ENCODE measurements around the gene EXOC8. TPM values are rescaled to one million over a fixed set of nuclear protein-coding genes. Genes with fewer than 3 reads are reported as not detected.

Gene EXOC8
- total and polyA plus RNA-seq, 2 of the 13 experiments (the other 11 are each of a cell fraction or from before 2014, with no cell fraction given) = 2.1 to 7.9 TPM

DNA sequence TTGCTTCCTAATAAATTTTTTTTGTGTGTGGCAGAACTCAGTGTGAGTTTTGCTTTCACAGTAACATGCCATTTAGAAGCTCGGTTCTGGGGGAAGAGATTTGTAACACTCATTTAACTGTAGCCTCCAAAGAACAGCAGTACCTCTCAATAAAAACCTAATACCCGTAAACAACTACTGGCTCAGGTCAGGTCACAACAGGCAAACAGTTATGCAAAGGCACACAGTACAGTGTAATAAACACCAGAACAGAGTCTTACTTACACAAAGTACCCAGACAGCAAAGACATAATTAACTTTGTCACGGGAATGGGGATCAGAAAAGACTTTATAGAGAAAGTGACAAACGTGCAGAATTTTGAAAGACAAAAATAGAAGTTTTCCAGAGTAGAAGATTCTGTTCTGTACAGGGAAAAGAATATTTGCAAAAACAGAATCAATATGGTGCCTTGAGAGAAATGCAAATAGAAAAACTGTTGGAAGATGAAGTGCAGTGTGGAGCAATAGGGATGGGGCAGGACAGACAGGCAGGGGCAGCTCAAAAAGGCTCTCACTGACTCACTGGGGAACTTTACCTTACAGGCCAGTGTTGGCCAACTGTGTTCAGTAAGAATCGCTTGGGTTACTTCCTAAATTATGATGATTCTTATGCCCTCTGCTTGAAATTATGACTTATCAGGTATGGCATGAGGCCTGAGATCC lies 45.7 kb upstream of the EXOC8 start:
- 88% methylated on average over 5 of the region's 5 CpGs for WGBS (ENCODE audit: low lambda C conversion rate)
- Histone ChIP-seq H3K36me3 (replicated peaks in 1 of 2; ENCODE audit: control insufficient read depth in 1 of 2, insufficient read depth in 2 of 2, low read length in 2 of 2) (peaks cover 2 to 19% of the 10 kb centered on the region in 2 experiments), H3K9me3 (ENCODE audit: low read length) (no peaks in the 10 kb centered on the region), H4K20me1 (ENCODE audit: insufficient read depth, low read length) (peaks cover 77% of the 10 kb centered on the region), H3K27ac (ENCODE audit: extremely low read length, insufficient read depth, low read length) (no peak overlapping the region), H3K79me2 (ENCODE audit: insufficient read depth, low read length) (peaks cover 96% of the 10 kb centered on the region), H3K27me3 (ENCODE audit: control insufficient read depth in 1 of 2, insufficient read depth in 2 of 2, low read length in 2 of 2) (no peaks in the 10 kb centered on the region), H3K9ac (ENCODE audit: insufficient read depth, low read depth, low read length) (no peak overlapping the region), H3K4me2 (ENCODE audit: low read depth, low read length) (no peak overlapping the region), H2AFZ (ENCODE audit: low read length) (no peak overlapping the region), H3K4me1 (ENCODE audit: insufficient read depth, low read length) (peaks cover 54% of the 10 kb centered on the region), H3K4me3 (replicated peaks in 1 of 3; ENCODE audit: insufficient read depth in 1 of 3, low read depth in 2 of 3, low read length in 3 of 3) (no peak overlapping the region)
- CTCF ChIA-PET (ENCODE audit: low intra/inter-chr PET ratio, low total read pairs) = no interaction called here
- no peak for TF ChIP-seq HDAC6 (IDR thresholded peaks at IDR 0.05; ENCODE audit: low read depth, low read length)
- no peak for TF ChIP-seq MEF2D (CRISPR knock-in tag; IDR thresholded peaks at IDR 0.05)
- no peak for TF ChIP-seq ZNF329 (CRISPR knock-in tag; IDR thresholded peaks at IDR 0.05; ENCODE audit: low read depth)
- TF ChIP-seq, protein P1, sequence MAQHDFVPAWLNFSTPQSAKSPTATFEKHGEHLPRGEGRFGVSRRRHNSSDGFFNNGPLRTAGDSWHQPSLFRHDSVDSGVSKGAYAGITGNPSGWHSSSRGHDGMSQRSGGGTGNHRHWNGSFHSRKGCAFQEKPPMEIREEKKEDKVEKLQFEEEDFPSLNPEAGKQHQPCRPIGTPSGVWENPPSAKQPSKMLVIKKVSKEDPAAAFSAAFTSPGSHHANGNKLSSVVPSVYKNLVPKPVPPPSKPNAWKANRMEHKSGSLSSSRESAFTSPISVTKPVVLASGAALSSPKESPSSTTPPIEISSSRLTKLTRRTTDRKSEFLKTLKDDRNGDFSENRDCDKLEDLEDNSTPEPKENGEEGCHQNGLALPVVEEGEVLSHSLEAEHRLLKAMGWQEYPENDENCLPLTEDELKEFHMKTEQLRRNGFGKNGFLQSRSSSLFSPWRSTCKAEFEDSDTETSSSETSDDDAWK (CRISPR knock-in tag; IDR thresholded peaks at IDR 0.05) = no peak
- TF ChIP-seq ARNT (IDR thresholded peaks at IDR 0.05) = no peak
- TF ChIP-seq U2AF1 (optimal IDR thresholded peaks at IDR 0.05; ENCODE audit: low read depth, low read length) = no peak
- no peak for TF ChIP-seq ZNF333 (CRISPR knock-in tag; IDR thresholded peaks at IDR 0.05; ENCODE audit: borderline replicate concordance)
- no peak for TF ChIP-seq IRF2 (CRISPR knock-in tag; IDR thresholded peaks at IDR 0.05)
- TF ChIP-seq SAP130 (CRISPR knock-in tag; IDR thresholded peaks at IDR 0.05; ENCODE audit: low read depth) = no peak
- TF ChIP-seq, protein P2, sequence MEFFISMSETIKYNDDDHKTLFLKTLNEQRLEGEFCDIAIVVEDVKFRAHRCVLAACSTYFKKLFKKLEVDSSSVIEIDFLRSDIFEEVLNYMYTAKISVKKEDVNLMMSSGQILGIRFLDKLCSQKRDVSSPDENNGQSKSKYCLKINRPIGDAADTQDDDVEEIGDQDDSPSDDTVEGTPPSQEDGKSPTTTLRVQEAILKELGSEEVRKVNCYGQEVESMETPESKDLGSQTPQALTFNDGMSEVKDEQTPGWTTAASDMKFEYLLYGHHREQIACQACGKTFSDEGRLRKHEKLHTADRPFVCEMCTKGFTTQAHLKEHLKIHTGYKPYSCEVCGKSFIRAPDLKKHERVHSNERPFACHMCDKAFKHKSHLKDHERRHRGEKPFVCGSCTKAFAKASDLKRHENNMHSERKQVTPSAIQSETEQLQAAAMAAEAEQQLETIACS (CRISPR knock-in tag; IDR thresholded peaks at IDR 0.05) = no peak
- TF ChIP-seq FLYWCH1 (CRISPR knock-in tag; IDR thresholded peaks at IDR 0.05) = no peak
- intact Hi-C loops (cut with micrococcal nuclease; ENCODE audit: unreplicated experiment) = loop anchor here (5.0 kb wide), 1 partner anchor 34 kb away; no protein-coding TSS in a partner anchor
- ATAC-seq = peak; percentile 53
- no TSS peak for BruUV-seq (replicated peaks)
- no peak for DNase-seq (ENCODE audit: low spot score)
- in situ Hi-C loops (cut with HindIII; ENCODE audit: extremely low pct_ligation_motif_present, low pct_unique_long_range_greater_than_20kb) = no loop called here
- no peak for FAIRE-seq
- POLR2A ChIA-PET = no interaction called here

All from HepG2 (cell line).